T-helper 17 cell (primary cell): ENCODE measurements around the gene ANKS1B. TPM values are rescaled to one million over a fixed set of nuclear protein-coding genes. Genes with fewer than 3 reads are reported as not detected.

Experiments used
- ATAC-seq: fragments of 150-1000 bp; cut with Tn5 transposase; 2 replicates; pipeline ENCODE4 v1.10.0; 2021; ENCODE audit warnings: mild to moderate bottlenecking, moderate library complexity
- DNase-seq, 3 donors: peaks; one replicate each; pipeline versions ENCODE4 v3.0.0 to v3.0.0-alpha.2; 2020 to 2021
- H3K9me3 ChIP-seq: one replicate; pipeline ENCODE4 v1.7.0; 2013; ENCODE audit warnings: low read length, mild to moderate bottlenecking; ENCODE audit not compliant: control insufficient read depth, poor library complexity, severe bottlenecking
- H3K27ac Mint-ChIP-seq: one replicate; pipeline ENCODE4 v1.8.0; 2022; ENCODE audit warnings: mild to moderate bottlenecking, moderate library complexity, mixed read lengths
- H3K27me3 Mint-ChIP-seq: one replicate; pipeline ENCODE4 v1.8.0; 2022; ENCODE audit warnings: mixed read lengths
- H3K36me3 Mint-ChIP-seq: one replicate; pipeline ENCODE4 v1.8.0; 2022; ENCODE audit warnings: low read depth, mixed read lengths
- H3K4me1 Mint-ChIP-seq: one replicate; pipeline ENCODE4 v1.8.0; 2022; ENCODE audit warnings: mild to moderate bottlenecking, mixed read lengths
- H3K4me3 Mint-ChIP-seq: one replicate; pipeline ENCODE4 v1.8.0; 2022; ENCODE audit warnings: mild to moderate bottlenecking, moderate library complexity, mixed read lengths
- total RNA-seq, 4 donors: library from RNA in 2 of 4; stranded (reverse) in 2 of 4; gene quantifications; one replicate each; pipeline ENCODE4 v1.2.3 and lab custom pipeline; 2022 to 2026

ANKS1B gene
- total RNA-seq, 2 donors from 2014 or later, result 0.35 to 1.2 TPM

DNA sequence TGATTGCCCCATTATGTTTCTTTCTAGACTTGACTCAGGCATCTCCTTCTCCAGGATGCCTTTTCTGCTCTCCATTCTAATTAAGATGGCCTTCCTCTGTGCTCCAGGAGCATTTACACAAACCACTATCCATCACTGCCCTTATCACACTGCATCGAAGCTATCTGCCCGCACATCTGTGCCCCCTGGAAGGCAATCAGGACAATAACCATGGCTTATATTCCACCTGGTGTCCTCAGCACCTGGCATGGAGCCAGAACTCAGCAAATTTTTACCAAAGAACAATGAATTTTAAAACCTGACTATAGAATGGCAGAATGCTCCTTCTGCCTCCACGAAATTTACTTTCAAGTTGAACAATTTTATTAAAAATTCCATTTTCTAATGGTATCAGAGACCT, 873.9 kb downstream of the ANKS1B start:
- DNase-seq (no peak), ATAC-seq (no peak)
- H3K9me3 ChIP-seq, result no peaks in the 10 kb centered on the region
- H3K4me1 Mint-ChIP-seq, result no peaks in the 10 kb centered on the region
- no peaks in the 10 kb centered on the region for H3K36me3 Mint-ChIP-seq
- H3K4me3 Mint-ChIP-seq, result no peak overlapping the region
- no peak overlapping the region for H3K27ac Mint-ChIP-seq
- H3K27me3 Mint-ChIP-seq, result no peaks in the 10 kb centered on the region

DNA sequence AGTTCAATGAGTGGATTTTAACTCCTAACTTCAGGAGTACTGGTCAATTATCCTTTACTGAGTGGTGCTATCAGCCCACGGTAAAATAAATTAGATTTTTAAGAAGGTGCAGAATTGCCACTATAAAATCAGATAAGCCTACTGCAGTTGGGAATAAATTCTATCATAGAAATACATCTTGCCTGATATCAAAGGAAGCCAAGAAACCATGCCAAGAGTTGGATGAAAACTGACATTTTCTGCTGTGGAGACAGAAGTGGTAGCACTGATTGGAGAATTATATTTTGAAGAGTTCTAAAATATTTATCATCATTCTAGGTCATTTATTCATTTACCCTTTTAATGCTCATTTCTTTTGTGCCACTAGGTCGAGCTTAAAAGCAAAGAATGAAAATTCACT, 874.5 kb downstream of the ANKS1B start:
- no peaks in the 10 kb centered on the region for H3K27me3 Mint-ChIP-seq
- H3K27ac Mint-ChIP-seq, result no peak overlapping the region
- ATAC-seq (no peak), DNase-seq (no peak)
- no peak overlapping the region for H3K4me3 Mint-ChIP-seq
- H3K9me3 ChIP-seq, result peaks cover under 1% of the 10 kb centered on the region
- H3K36me3 Mint-ChIP-seq, result no peaks in the 10 kb centered on the region
- H3K4me1 Mint-ChIP-seq, result no peaks in the 10 kb centered on the region

DNA sequence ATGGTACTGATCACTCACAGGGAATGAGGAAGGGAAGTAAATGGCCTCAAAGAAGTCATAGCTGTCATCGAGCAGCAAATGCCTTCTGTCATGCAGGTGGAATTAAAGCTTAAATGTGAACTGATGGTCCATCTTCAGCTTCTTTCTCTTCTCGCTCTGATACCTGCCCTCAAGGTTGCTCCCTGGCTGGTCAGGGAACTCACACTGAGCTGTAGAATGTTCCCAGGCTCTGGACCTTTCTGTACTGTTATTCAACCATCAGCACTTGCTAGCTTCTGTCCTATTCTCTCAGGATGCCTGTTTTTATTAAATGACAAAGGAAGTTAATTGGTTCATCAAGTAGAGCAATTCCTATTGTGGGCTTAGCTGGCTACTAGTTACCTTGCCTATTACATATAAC, 875.8 kb downstream of the ANKS1B start:
- Mint-ChIP-seq H3K36me3 (no peaks in the 10 kb centered on the region), H3K4me3 (no peak overlapping the region), H3K27ac (no peak overlapping the region), H3K4me1 (no peaks in the 10 kb centered on the region), H3K27me3 (no peaks in the 10 kb centered on the region)
- DNase-seq (no peak), ATAC-seq (no peak)
- peaks cover 3% of the 10 kb centered on the region for H3K9me3 ChIP-seq

DNA sequence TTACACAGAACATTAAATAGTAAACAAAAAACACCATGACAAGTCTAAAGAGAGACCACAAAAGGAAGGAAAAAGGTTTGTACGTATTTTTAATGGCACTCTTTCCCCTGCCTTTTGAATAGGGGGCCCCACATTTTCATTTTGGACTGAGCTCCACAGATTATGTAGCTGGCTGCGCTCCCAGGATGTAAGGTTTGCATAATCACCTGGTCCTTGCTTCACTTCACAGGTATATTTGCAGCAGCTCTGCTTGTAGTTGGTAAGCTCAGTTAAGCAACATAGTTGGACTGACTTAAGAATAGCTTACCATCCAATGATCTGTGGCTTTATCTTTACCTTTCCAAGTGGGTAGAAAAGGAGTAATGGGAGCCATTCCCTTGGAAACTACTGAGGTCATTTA, 885.0 kb downstream of the ANKS1B start:
- peaks cover 8% of the 10 kb centered on the region for H3K27me3 Mint-ChIP-seq
- no peaks in the 10 kb centered on the region for H3K9me3 ChIP-seq
- DNase-seq, result no peak
- H3K4me1 Mint-ChIP-seq, result no peaks in the 10 kb centered on the region
- ATAC-seq, result no peak
- H3K4me3 Mint-ChIP-seq, result no peak overlapping the region
- H3K27ac Mint-ChIP-seq, result no peak overlapping the region
- H3K36me3 Mint-ChIP-seq, result no peaks in the 10 kb centered on the region

DNA sequence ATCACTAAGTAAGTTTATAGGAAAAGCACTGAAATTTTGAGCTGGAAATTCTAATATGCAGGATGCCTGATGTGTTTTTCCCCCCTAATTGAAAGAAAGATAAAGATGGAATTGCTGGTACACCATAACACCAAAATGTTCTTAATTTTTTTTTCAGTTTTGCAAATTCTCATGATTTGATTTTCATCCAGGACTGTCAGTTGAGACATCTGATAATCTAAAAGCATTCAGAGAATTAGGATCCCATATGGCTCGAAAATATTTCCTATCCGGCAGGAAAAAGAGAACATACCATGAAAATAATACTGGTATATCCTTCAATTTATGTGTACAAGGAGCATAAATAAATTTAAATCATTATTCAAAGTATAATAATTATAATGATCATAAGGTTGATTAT, 887.6 kb downstream of the ANKS1B start:
- H3K27me3 Mint-ChIP-seq, result no peaks in the 10 kb centered on the region
- H3K27ac Mint-ChIP-seq, result no peak overlapping the region

DNA sequence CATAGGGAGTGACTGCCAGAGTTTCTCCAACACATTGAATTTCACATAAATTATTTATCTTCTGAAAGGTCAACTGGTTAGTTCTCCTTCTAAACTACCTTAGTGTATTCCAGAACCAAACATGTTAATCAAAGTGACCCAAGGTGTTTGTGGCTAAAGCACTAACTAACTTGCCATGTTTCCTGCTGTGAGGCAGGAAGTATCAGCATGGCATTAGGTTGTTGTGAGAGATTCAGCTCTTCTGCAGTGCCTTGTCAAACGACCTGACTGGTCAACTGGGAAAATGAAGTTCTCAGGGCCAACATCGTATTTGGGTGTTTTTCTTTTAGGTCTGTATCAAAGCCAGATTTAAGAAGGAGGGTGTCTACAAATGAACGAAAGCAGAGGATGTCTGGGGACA, 891.6 kb downstream of the ANKS1B start:
- H3K9me3 ChIP-seq, result no peaks in the 10 kb centered on the region
- ATAC-seq (no peak), DNase-seq (no peak)
- H3K27me3 Mint-ChIP-seq, result peaks cover 5% of the 10 kb centered on the region
- no peak overlapping the region for H3K27ac Mint-ChIP-seq
- no peak overlapping the region for H3K4me3 Mint-ChIP-seq
- no peaks in the 10 kb centered on the region for H3K36me3 Mint-ChIP-seq
- no peaks in the 10 kb centered on the region for H3K4me1 Mint-ChIP-seq

More for the DNA sequence above, 887.6 kb downstream of the ANKS1B start:
- no peaks in the 10 kb centered on the region for H3K36me3 Mint-ChIP-seq
- no peak for ATAC-seq
- H3K4me1 Mint-ChIP-seq, result no peaks in the 10 kb centered on the region
- no peaks in the 10 kb centered on the region for H3K9me3 ChIP-seq
- no peak for DNase-seq
- no peak overlapping the region for H3K4me3 Mint-ChIP-seq

DNA sequence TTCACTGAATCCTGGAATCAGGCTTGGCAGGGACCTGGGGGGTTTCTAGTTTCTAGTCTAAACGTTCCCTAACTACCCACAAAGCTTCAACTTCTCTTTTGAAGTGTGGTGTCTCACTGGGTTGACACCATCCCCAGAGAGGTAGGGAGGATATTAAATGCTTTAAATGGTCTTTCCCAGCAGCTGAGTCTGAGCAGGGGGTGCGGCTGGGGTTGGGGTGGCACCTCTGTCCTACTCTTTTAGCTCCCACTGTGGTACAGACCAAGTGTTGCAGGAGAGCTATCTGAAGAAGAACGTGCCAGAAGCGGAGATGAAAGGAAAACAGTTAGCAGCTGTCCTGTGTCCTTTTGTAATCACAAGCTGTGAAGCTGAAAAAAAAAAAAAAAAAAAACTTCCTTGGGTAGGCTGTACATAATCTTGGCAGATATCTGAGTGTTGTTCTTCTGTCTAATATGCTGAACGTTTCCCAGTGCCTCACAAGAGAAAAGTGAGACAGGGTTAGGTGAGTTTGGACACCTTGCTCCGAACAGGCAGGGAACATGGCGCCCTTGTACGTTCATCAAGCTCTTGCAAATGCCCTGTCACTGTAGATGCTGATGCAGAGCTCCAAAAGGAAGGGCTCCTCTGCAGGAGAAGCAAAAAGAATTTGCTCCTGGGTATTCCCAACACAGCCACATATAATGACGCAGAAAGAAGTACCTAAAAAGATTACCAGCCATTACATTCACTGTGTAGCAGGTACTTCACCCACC, 892.5 kb downstream of the ANKS1B start:
- DNase-seq, result no peak
- no peaks in the 10 kb centered on the region for H3K9me3 ChIP-seq
- no peaks in the 10 kb centered on the region for H3K36me3 Mint-ChIP-seq
- H3K27me3 Mint-ChIP-seq, result peaks cover 5% of the 10 kb centered on the region
- ATAC-seq, result no peak
- no peak overlapping the region for H3K4me3 Mint-ChIP-seq
- no peaks in the 10 kb centered on the region for H3K4me1 Mint-ChIP-seq
- H3K27ac Mint-ChIP-seq, result no peak overlapping the region

DNA sequence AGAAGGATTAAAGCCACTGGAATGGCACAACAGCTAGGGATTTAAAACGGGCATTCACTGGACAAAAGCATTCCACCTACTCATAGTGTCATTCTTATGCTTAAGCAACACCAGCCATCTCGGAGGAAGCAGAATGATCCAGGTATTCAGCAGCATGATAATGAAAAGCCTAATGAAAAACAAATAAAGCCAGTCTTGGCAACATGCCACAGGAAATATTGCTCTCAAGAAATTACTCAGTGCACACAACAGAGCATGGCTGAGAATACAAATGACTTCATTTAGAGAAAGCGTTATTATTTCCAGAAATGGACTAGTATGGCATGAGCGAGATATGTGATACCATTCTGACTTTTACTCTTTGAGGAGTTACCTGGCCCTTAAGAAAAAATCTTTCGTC, 897.5 kb downstream of the ANKS1B start:
- Mint-ChIP-seq H3K4me1 (no peaks in the 10 kb centered on the region), H3K4me3 (no peak overlapping the region), H3K36me3 (no peaks in the 10 kb centered on the region), H3K27ac (no peak overlapping the region), H3K27me3 (peaks cover 9% of the 10 kb centered on the region)
- no peaks in the 10 kb centered on the region for H3K9me3 ChIP-seq
- ATAC-seq, result no peak
- no peak for DNase-seq

DNA sequence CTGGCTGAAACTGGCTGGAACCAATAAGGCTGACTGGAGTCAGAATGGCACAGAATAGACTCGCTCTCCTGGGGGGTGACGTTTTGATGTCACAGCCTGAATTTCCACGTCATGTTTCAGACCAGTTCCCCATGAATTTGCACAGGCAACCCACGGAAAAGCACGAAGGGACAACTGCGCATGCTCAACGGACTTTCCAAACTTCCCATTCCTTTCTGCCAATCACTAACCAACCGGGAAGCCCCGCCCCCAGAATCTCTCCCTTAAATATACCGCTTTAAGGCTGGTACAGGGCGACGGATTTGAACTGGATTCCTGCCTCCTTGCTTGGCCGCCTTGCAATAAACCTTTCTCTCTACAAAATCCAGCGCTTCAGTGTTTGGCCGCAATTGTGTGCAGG, 904.9 kb downstream of the ANKS1B start:
- Mint-ChIP-seq H3K27ac (no peak overlapping the region), H3K36me3 (no peaks in the 10 kb centered on the region), H3K4me1 (no peaks in the 10 kb centered on the region), H3K27me3 (peaks cover 15% of the 10 kb centered on the region), H3K4me3 (no peak overlapping the region)
- H3K9me3 ChIP-seq, result no peaks in the 10 kb centered on the region
- no peak for ATAC-seq
- DNase-seq, result no peak

DNA sequence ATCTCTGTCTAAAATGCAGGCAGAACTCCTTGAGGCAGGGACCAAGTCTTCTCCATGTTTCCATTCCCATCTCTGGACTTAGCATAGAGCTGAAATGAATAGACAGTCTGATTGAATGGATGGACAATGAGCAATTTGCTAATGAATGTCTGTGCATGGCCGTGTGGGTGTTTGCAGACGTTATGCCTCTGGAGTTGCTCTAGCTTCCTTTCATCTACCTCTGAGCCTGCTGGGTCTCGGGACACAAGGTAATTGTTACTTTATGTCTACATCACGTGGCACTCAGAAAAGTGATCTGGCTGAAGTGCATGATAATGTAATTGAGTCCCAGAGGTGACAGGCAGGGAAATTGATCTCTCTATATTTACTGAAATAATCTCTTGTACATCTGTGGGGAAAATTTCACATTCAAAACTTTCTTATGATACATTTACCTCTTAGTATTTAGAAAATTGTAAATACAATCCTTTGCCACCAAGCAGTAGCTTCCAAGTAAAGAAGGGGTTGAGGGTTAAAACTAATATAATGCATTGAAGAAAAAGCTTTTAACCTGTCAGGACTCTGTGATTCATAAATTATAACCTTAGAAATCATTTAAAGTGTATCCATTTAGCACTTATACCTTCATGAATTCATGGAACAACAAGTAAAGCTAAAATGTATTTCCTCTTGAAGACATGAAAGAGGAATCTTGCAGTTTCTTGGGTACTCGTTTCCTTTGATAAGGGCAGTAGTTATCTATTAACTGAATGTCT, 915.6 kb downstream of the ANKS1B start:
- no peaks in the 10 kb centered on the region for H3K9me3 ChIP-seq
- ATAC-seq (no peak), DNase-seq (no peak)
- Mint-ChIP-seq H3K27ac (no peak overlapping the region), H3K4me3 (no peak overlapping the region), H3K36me3 (no peaks in the 10 kb centered on the region), H3K4me1 (peaks cover 2% of the 10 kb centered on the region), H3K27me3 (peaks cover 22% of the 10 kb centered on the region)

DNA sequence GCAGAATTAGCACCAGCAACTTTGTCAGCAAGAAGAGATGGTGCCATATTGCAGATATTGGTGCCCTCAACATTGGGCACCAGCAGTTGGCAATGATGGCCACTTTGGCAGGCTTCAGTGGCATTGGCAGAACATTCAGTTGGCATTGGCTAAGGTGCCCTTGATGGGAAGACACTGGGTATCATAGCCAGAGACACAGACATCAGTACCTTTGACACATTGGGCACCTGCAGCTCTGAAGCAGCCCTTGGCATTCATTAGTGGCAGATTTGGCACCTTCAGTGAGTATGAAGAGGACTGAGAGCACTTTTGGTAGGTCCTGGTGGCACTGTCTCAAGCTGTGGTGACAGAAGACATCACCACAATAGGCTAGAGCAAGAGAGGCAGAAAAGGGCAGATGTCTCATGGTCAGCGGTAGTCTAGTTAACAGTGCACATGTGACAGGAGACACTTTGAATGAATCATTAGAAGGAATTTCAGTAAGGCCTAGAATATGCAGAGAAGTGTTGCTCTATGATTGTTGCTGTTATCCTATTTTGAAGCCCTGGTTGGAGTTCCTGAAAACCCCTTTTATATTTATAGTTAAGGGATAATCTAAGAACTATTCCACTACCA, 917.5 kb downstream of the ANKS1B start:
- H3K9me3 ChIP-seq, result no peaks in the 10 kb centered on the region
- peaks cover 17% of the 10 kb centered on the region for H3K27me3 Mint-ChIP-seq
- H3K36me3 Mint-ChIP-seq, result no peaks in the 10 kb centered on the region
- peaks cover 2% of the 10 kb centered on the region for H3K4me1 Mint-ChIP-seq
- no peak overlapping the region for H3K4me3 Mint-ChIP-seq
- H3K27ac Mint-ChIP-seq, result no peak overlapping the region
- ATAC-seq (no peak), DNase-seq (no peak)

DNA sequence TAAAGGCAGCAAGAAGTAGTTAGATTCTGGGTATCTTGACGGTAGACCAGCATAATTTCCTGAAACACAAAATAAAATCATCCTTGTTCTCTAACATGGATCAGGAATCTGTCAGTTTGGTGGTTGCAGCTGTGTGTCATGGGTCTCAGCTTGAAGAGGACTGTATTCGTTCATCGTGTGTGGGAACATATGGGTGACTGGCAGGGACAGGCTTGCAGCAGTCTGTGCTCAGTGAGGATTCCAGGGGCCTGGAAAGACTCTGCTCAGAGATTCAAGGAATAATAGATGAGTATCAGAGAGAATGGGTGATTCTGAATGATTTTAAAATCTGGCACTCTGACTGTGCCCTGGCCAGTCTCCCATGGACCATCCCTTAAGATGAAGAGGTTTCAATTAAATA, 918.0 kb downstream of the ANKS1B start:
- Mint-ChIP-seq H3K4me3 (no peak overlapping the region), H3K27ac (no peak overlapping the region), H3K36me3 (no peaks in the 10 kb centered on the region), H3K4me1 (no peaks in the 10 kb centered on the region), H3K27me3 (peaks cover 22% of the 10 kb centered on the region)
- ATAC-seq (no peak), DNase-seq (no peak)
- no peaks in the 10 kb centered on the region for H3K9me3 ChIP-seq

DNA sequence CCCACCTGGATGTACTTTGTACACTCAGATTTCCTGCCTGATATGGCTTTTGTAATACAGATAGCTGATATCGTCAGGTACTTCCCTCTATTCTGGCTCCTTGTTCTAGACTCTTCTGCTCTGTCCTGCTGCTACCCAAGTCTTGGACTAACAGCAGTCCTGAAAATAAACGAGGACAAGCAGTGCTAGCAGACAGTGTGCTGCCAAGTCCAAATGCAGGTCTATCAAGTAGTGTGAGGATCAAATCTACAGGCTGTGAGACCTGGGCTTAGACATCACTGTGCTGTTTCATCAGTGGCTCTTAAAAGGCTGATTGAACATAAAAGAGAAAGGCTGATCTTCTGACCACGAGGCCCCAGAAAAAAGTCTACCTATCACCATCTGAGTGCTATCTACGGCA, 921.6 kb downstream of the ANKS1B start:
- H3K9me3 ChIP-seq, result no peaks in the 10 kb centered on the region
- H3K4me1 Mint-ChIP-seq, result no peaks in the 10 kb centered on the region
- peaks cover 9% of the 10 kb centered on the region for H3K27me3 Mint-ChIP-seq
- DNase-seq (no peak), ATAC-seq (no peak)
- no peaks in the 10 kb centered on the region for H3K36me3 Mint-ChIP-seq
- H3K27ac Mint-ChIP-seq, result no peak overlapping the region
- H3K4me3 Mint-ChIP-seq, result no peak overlapping the region
